SK-N-SH treated with all-trans-retinoic acid at 6 μM for 48 hours (cell line): ENCODE data around the gene ADGRG6.

ENCODE experiments used
- ESRRG ChIP-seq: fragments of 250-450 bp; sonication (Bioruptor Pico); IDR thresholded peaks from 2 replicates; pipeline ENCODE4 v1.6.1; 2021; ENCODE audit warnings: mild to moderate bottlenecking
- ZNF565 ChIP-seq: fragments of 450-650 bp; formaldehyde crosslinking; conservative IDR thresholded peaks from 2 replicates; pipeline ENCODE4 v1.5.0; 2020; ENCODE audit warnings: low read depth, mild to moderate bottlenecking, moderate library complexity

- no peak for TF ChIP-seq ESRRG (CRISPR knock-in tag)
- TF ChIP-seq ZNF565 = no peak
Measured at GRCh38 chr6:142302421-142303175, 791 bp downstream of the ADGRG6 start.
